Caco-2 (cell line): Measurements from ENCODE around the gene TMEM120A. TPM values are rescaled to one million over a fixed set of nuclear protein-coding genes. Genes with fewer than 3 reads are reported as not detected.

ENCODE experiments used
- BruUV-seq: library from RNA; stranded (reverse); fragments of 400-500 nt; replicated peaks from 2 replicates; lab custom pipeline; 2021; lab: Mats Ljungman, UMichigan
- CTCF ChIA-PET: fragments of 300-600 bp; sonication (Branson Sonifier 250); formaldehyde crosslinking; loops from one replicate; lab custom pipeline; 2022; ENCODE audit warnings: antibody characterized with exemption; lab: Charles Lee
- POLR2A ChIA-PET: fragments of 300-600 bp; sonication (Branson Sonifier 250); formaldehyde crosslinking; loops from one replicate; lab custom pipeline; 2022; ENCODE audit warnings: antibody characterized with exemption; lab: Charles Lee
- DNase-seq, 2 experiments: peaks; one replicate each; pipeline versions ENCODE4 v3.0.0 to v3.0.0-alpha.2; 2020 to 2022
- H3K27me3 ChIP-seq: replicated peaks from 2 replicates; pipeline ENCODE4 v1.6.0; 2011; ENCODE audit warnings: low read length; ENCODE audit not compliant: control insufficient read depth, insufficient read depth
- H3K36me3 ChIP-seq: 2 replicates; pipeline ENCODE4 v1.5.1; 2011; ENCODE audit warnings: low read length; ENCODE audit not compliant: control insufficient read depth, insufficient read depth
- H3K4me1 ChIP-seq: fragments of 250-450 bp; sonication (Bioruptor Pico); 2 replicates; pipeline ENCODE4 v1.5.1; 2020; ENCODE audit warnings: mild to moderate bottlenecking
- H3K4me3 ChIP-seq: 2 replicates; pipeline ENCODE4 v1.5.1; 2011; ENCODE audit warnings: low read depth, mild to moderate bottlenecking, control low read depth, low read length
- H3K9me3 ChIP-seq: fragments of 250-450 bp; sonication (Bioruptor Pico); 2 replicates; pipeline ENCODE4 v1.5.1; 2020; ENCODE audit warnings: mild to moderate bottlenecking, moderate library complexity
- H3K27ac Mint-ChIP-seq: one replicate; pipeline ENCODE4 v1.8.0; 2022; ENCODE audit warnings: mixed read lengths; ENCODE audit not compliant: unreplicated experiment
- H3K27me3 Mint-ChIP-seq: one replicate; pipeline ENCODE4 v1.8.0; 2022; ENCODE audit warnings: mixed read lengths; ENCODE audit not compliant: insufficient read depth, unreplicated experiment
- H3K36me3 Mint-ChIP-seq: one replicate; pipeline ENCODE4 v1.8.0; 2022; ENCODE audit warnings: mild to moderate bottlenecking, mixed read lengths; ENCODE audit not compliant: insufficient read depth, unreplicated experiment
- H3K4me1 Mint-ChIP-seq: one replicate; pipeline ENCODE4 v1.8.0; 2022; ENCODE audit warnings: low read depth, mixed read lengths; ENCODE audit not compliant: unreplicated experiment
- H3K4me3 Mint-ChIP-seq: one replicate; pipeline ENCODE4 v1.8.0; 2022; ENCODE audit warnings: mild to moderate bottlenecking, moderate library complexity, mixed read lengths; ENCODE audit not compliant: unreplicated experiment
- H3K9me3 Mint-ChIP-seq: one replicate; pipeline ENCODE4 v1.8.0; 2022; ENCODE audit warnings: mixed read lengths; ENCODE audit not compliant: unreplicated experiment
- intact Hi-C: fragments of 100-400 bp; cut with micrococcal nuclease; formaldehyde crosslinking; loops from one replicate; pipeline ENCODE4 v1.10.0; 2022; ENCODE audit not compliant: unreplicated experiment
- total RNA-seq: library from RNA; stranded (reverse); gene quantifications from 2 replicates; pipeline ENCODE4 v1.2.3, GENCODE V29; 2022
- TF ChIP-seq, protein P1 (sequence below), 2 experiments: fragments of 200-600 bp in 1 of 2; IDR thresholded peaks; 1 replicate in 1 of 2; 2 replicates in 1 of 2; pipeline versions ENCODE4 v1.5.1 to v1.8.0; 2011 to 2022; ENCODE audit warnings: antibody characterized with exemption in 1 of 2, control low read depth in 1 of 2, inconsistent platforms in 1 of 2, low read depth in 1 of 2, low read length in 1 of 2, mild to moderate bottlenecking in 1 of 2, moderate library complexity in 1 of 2; ENCODE audit not compliant: insufficient read depth in 1 of 2, severe bottlenecking in 1 of 2, unreplicated experiment in 1 of 2

The TMEM120A gene
- total RNA-seq, 1 experiment from 2014 or later: 65.4 TPM

DNA sequence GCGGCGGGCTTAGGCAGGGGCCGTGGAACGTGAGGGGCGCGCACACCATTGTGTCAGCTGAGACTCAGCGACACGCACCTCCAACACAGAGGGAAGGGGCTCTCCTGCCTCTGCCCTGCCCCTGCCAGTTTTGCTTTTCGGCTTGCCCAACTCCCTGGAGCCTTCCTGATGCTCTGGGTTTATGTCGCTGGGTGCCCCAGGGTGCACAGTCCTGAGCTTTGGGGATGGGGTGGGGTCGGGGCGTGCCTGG lies 13.3 kb downstream of the TMEM120A start:
- Histone ChIP-seq H3K4me3 (no peak overlapping the region), H3K27me3 (no peaks in the 10 kb centered on the region), H3K36me3 (peaks cover 2% of the 10 kb centered on the region), H3K4me1 (0 out of 2 replicates have a peak, but pooled peaks cover 5% of the 10 kb centered on the region), H3K9me3 (no peaks in the 10 kb centered on the region)
- no peaks in the 10 kb centered on the region for H3K4me1 Mint-ChIP-seq
- no peaks in the 10 kb centered on the region for H3K9me3 Mint-ChIP-seq
- no peaks in the 10 kb centered on the region for H3K27me3 Mint-ChIP-seq
- BruUV-seq: no TSS peak
- CTCF ChIA-PET: no interaction called here
- no peak overlapping the region for H3K27ac Mint-ChIP-seq
- no peak for DNase-seq
- H3K36me3 Mint-ChIP-seq: peaks cover 68% of the 10 kb centered on the region
- intact Hi-C loops: no loop called here
- POLR2A ChIA-PET: no interaction called here
- TF ChIP-seq, protein P1, sequence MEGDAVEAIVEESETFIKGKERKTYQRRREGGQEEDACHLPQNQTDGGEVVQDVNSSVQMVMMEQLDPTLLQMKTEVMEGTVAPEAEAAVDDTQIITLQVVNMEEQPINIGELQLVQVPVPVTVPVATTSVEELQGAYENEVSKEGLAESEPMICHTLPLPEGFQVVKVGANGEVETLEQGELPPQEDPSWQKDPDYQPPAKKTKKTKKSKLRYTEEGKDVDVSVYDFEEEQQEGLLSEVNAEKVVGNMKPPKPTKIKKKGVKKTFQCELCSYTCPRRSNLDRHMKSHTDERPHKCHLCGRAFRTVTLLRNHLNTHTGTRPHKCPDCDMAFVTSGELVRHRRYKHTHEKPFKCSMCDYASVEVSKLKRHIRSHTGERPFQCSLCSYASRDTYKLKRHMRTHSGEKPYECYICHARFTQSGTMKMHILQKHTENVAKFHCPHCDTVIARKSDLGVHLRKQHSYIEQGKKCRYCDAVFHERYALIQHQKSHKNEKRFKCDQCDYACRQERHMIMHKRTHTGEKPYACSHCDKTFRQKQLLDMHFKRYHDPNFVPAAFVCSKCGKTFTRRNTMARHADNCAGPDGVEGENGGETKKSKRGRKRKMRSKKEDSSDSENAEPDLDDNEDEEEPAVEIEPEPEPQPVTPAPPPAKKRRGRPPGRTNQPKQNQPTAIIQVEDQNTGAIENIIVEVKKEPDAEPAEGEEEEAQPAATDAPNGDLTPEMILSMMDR (IDR thresholded peaks at IDR 0.05; ENCODE audit: insufficient read depth in 1 of 2, low read depth in 1 of 2, low read length in 1 of 2, severe bottlenecking in 1 of 2, unreplicated experiment in 1 of 2): no peak
- H3K4me3 Mint-ChIP-seq: no peak overlapping the region

DNA sequence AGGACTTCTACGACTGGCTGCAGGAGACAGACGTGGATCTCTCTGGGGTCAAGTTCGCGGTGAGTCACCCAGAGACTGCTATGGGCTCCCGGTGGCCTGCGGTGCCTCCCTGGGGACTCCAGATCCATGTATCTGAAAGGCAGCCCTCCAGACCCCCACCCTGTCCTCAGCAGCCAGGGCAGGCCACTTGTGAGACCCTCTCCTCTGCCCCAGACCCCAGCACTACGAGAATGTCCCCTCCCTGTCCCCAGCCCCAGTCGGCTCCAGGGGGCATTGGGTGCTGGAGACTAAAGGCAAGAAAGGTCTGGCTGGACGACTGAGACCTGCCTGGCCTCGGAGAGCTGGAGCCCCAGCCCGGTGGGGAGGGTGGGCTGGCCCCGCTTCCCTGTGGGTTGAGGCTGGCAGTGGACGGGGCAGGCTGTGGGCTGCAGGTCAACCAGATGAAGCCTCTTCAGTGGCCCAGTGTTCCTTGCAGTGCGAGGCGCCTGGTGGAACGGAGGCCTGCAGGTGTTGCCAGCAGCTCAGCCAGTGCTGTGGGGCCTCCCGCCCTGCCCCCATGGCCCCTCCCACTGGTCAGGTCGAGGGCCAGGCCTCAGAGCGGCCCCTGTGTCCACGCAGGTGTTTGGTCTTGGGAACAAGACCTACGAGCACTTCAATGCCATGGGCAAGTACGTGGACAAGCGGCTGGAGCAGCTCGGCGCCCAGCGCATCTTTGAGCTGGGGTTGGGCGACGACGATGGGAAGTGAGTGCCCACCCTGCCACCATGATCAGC lies 13.8 kb downstream of the TMEM120A start:
- H3K27me3 Mint-ChIP-seq: no peaks in the 10 kb centered on the region
- H3K36me3 ChIP-seq: peaks cover 2% of the 10 kb centered on the region

DNA sequence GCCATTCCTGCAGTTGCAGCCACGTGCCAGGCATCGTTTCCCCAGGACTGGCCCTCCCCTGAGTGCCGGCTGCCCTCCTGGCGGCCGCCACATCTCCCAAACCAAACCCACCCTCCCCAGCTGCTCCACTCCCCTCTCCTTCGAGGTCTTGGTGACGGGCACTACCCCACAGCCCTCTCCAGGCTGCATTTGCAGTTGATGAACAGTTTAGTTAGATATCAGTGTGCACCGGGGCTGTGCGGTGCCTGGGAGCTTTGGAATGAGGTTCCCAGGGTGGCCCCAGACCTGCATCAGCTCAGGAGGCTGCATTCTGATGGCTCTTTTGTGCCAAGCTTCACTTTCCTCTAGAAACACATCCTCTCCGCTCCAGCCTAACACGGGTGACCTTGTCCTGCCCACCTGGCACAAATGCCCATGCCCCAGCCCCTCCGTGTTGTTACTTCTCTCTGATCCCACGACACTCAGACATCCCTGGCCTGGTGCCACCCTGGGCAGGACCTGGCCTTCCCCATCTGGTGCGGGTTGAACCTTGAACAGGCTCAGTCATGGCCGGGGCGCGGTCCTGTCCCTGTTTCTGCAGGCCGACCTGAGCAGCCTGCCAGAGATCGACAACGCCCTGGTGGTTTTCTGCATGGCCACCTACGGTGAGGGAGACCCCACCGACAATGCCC lies 14.5 kb downstream of the TMEM120A start:
- Histone ChIP-seq H3K27me3 (no peaks in the 10 kb centered on the region), H3K36me3 (peaks cover 2% of the 10 kb centered on the region), H3K4me1 (0 out of 2 replicates have a peak, but pooled peaks cover 5% of the 10 kb centered on the region), H3K9me3 (no peaks in the 10 kb centered on the region), H3K4me3 (no peak overlapping the region)
- ChIA-PET POLR2A (no interaction called here), CTCF (no interaction called here)
- H3K9me3 Mint-ChIP-seq: no peaks in the 10 kb centered on the region
- peak overlapping the region; percentile 78 for H3K27ac Mint-ChIP-seq
- TF ChIP-seq, protein P1 (IDR thresholded peaks at IDR 0.05; ENCODE audit: insufficient read depth in 1 of 2, low read depth in 1 of 2, low read length in 1 of 2, severe bottlenecking in 1 of 2, unreplicated experiment in 1 of 2): no peak
- H3K4me1 Mint-ChIP-seq: no peaks in the 10 kb centered on the region
- intact Hi-C loops: no loop called here
- no peaks in the 10 kb centered on the region for H3K27me3 Mint-ChIP-seq
- no peak for DNase-seq
- no peak overlapping the region for H3K4me3 Mint-ChIP-seq
- peaks cover 63% of the 10 kb centered on the region for H3K36me3 Mint-ChIP-seq
- BruUV-seq: no TSS peak

More for the DNA sequence above, 13.8 kb downstream of the TMEM120A start:
- POLR2A ChIA-PET: no interaction called here
- TF ChIP-seq, protein P1 (IDR thresholded peaks at IDR 0.05; ENCODE audit: insufficient read depth in 1 of 2, low read depth in 1 of 2, low read length in 1 of 2, severe bottlenecking in 1 of 2, unreplicated experiment in 1 of 2): no peak
- no peaks in the 10 kb centered on the region for H3K9me3 ChIP-seq
- no peak for DNase-seq
- no peaks in the 10 kb centered on the region for H3K9me3 Mint-ChIP-seq
- 0 out of 2 replicates have a peak, but pooled peaks cover 5% of the 10 kb centered on the region for H3K4me1 ChIP-seq
- H3K27ac Mint-ChIP-seq: peak overlapping the region; percentile 78
- CTCF ChIA-PET: no interaction called here
- H3K4me3 ChIP-seq: no peak overlapping the region
- H3K36me3 Mint-ChIP-seq: peaks cover 63% of the 10 kb centered on the region
- no peak overlapping the region for H3K4me3 Mint-ChIP-seq
- no TSS peak for BruUV-seq
- intact Hi-C loops: no loop called here
- no peaks in the 10 kb centered on the region for H3K4me1 Mint-ChIP-seq
- H3K27me3 ChIP-seq: no peaks in the 10 kb centered on the region
